K562 (cell line): ENCODE data around the gene KANK2. TPM values are rescaled to one million over a fixed set of nuclear protein-coding genes. Genes with fewer than 3 reads are reported as not detected.

ENCODE experiments used
- CTCF ChIP-seq, 3 experiments: IDR thresholded peaks in 2 of 3; conservative IDR thresholded peaks in 1 of 3; 2 replicates each; pipeline ENCODE4 v1.5.1; 2011 to 2012; ENCODE audit warnings: low read length in 3 of 3, mild to moderate bottlenecking in 3 of 3, control low read depth in 2 of 3, improper control_type of control experiment in 1 of 3, inconsistent platforms in 1 of 3, low read depth in 1 of 3, mixed read lengths in 1 of 3, moderate library complexity in 1 of 3; ENCODE audit not compliant: insufficient read depth in 2 of 3
- HMBOX1 ChIP-seq: sonication (generic); IDR thresholded peaks from 2 replicates; pipeline ENCODE4 v1.6.1; 2016
- HMGN3 ChIP-seq: IDR thresholded peaks from 2 replicates; pipeline ENCODE4 v1.6.1; 2011; ENCODE audit warnings: borderline replicate concordance, low read depth, mild to moderate bottlenecking, mixed read lengths, low read length; ENCODE audit not compliant: insufficient read length; ENCODE audit errors: extremely low read depth
- HNRNPK ChIP-seq: fragments of 200-400 bp; formaldehyde crosslinking; IDR thresholded peaks from one replicate; pipeline ENCODE4 v1.6.1; 2018; ENCODE audit warnings: mild to moderate bottlenecking, low read depth, low read length; ENCODE audit not compliant: poor library complexity, severe bottlenecking
- HNRNPL ChIP-seq: fragments of 200-400 bp; formaldehyde crosslinking; IDR thresholded peaks from 2 replicates; pipeline ENCODE4 v1.6.1; 2017; ENCODE audit warnings: low read depth, mild to moderate bottlenecking, low read length
- MEIS2 ChIP-seq: fragments of 450-650 bp; IDR thresholded peaks from 2 replicates; pipeline ENCODE4 v1.6.1; 2014; ENCODE audit warnings: mild to moderate bottlenecking; ENCODE audit not compliant: partially characterized antibody
- NFIC ChIP-seq: fragments of 450-650 bp; IDR thresholded peaks from 2 replicates; pipeline ENCODE4 v1.6.1; 2017; ENCODE audit warnings: mild to moderate bottlenecking, inconsistent platforms
- NR4A1 ChIP-seq, 2 experiments: fragments of 250-450 bp in 1 of 2; fragments of 450-650 bp in 1 of 2; sonication (Bioruptor Pico) in 1 of 2; IDR thresholded peaks; 2 replicates each; pipeline versions ENCODE4 v1.4.0 to v1.6.1; 2016 to 2020; ENCODE audit warnings: mild to moderate bottlenecking in 2 of 2, missing compliant biosample characterization in 1 of 2, missing genetic modification characterization in 1 of 2, moderate library complexity in 1 of 2
- POLR2G ChIP-seq: fragments of 200-400 bp; formaldehyde crosslinking; IDR thresholded peaks from 2 replicates; pipeline ENCODE4 v1.6.1; 2017; ENCODE audit warnings: low read depth, mild to moderate bottlenecking, antibody characterized with exemption, low read length, moderate library complexity
- REST ChIP-seq, 2 experiments: fragments of 450-650 bp; formaldehyde crosslinking in 1 of 2; IDR thresholded peaks; 2 replicates each; pipeline versions ENCODE4 v1.4.0 to v1.6.1; 2014 to 2020; ENCODE audit warnings: mild to moderate bottlenecking in 2 of 2, borderline replicate concordance in 1 of 2, low read depth in 1 of 2
- TOE1 ChIP-seq, 2 experiments: fragments of 450-650 bp in 1 of 2; sonication (generic) in 1 of 2; formaldehyde crosslinking in 1 of 2; IDR thresholded peaks; 2 replicates each; pipeline versions ENCODE4 v1.7.1 to v1.8.0; 2016 to 2022; ENCODE audit warnings: borderline replicate concordance in 2 of 2, mild to moderate bottlenecking in 2 of 2, antibody characterized with exemption in 1 of 2, inconsistent platforms in 1 of 2, low read depth in 1 of 2, missing genetic modification reagents in 1 of 2, moderate library complexity in 1 of 2
- ZEB2 ChIP-seq: fragments of 450-650 bp; IDR thresholded peaks from 2 replicates; pipeline ENCODE4 v1.6.1; 2016
- ZNF431 ChIP-seq: sonication (generic); formaldehyde crosslinking; IDR thresholded peaks from 2 replicates; pipeline ENCODE4 v1.8.0; 2022; ENCODE audit warnings: mild to moderate bottlenecking, missing genetic modification reagents
- ZNF75A ChIP-seq: fragments of 450-650 bp; formaldehyde crosslinking; IDR thresholded peaks from 2 replicates; pipeline ENCODE4 v1.4.0; 2020; ENCODE audit warnings: mild to moderate bottlenecking
- polyA plus RNA-seq, 8 experiments: library from polyadenylated mRNA; depleted of rRNA in 4 of 8; stranded (reverse) in 5 of 8; unstranded in 3 of 8; fragments of >200 nt; fragmentation: Nextera tagmentation in 2 of 8; fragmentation: Illumina TruSeq in 1 of 8; extraction: Ambion mirVana in 2 of 8; extraction: Trizol in 1 of 8; gene quantifications; 2 replicates each; pipeline versions ENCODE4 v1.2.1 to v1.2.3, GENCODE V29; 2011 to 2014; ENCODE audit warnings: inconsistent platforms in 1 of 8, missing spikeins in 1 of 8
- total RNA-seq, 7 experiments: library from RNA; depleted of rRNA in 6 of 7; stranded (reverse); fragments of >200 nt in 6 of 7; fragmentation: Illumina TruSeq in 2 of 7; extraction: Trizol in 2 of 7; gene quantifications; 2 replicates each; pipeline versions ENCODE4 v1.2.1 to v1.2.3, GENCODE V29; 2011 to 2021; ENCODE audit warnings: low replicate concordance in 1 of 7

The KANK2 gene
- total and polyA plus RNA-seq, 9 of the 15 experiments (the other 6 are each of a cell fraction or from before 2014, with no cell fraction given), result 4.4 to 47.8 (median 21.3) TPM

DNA sequence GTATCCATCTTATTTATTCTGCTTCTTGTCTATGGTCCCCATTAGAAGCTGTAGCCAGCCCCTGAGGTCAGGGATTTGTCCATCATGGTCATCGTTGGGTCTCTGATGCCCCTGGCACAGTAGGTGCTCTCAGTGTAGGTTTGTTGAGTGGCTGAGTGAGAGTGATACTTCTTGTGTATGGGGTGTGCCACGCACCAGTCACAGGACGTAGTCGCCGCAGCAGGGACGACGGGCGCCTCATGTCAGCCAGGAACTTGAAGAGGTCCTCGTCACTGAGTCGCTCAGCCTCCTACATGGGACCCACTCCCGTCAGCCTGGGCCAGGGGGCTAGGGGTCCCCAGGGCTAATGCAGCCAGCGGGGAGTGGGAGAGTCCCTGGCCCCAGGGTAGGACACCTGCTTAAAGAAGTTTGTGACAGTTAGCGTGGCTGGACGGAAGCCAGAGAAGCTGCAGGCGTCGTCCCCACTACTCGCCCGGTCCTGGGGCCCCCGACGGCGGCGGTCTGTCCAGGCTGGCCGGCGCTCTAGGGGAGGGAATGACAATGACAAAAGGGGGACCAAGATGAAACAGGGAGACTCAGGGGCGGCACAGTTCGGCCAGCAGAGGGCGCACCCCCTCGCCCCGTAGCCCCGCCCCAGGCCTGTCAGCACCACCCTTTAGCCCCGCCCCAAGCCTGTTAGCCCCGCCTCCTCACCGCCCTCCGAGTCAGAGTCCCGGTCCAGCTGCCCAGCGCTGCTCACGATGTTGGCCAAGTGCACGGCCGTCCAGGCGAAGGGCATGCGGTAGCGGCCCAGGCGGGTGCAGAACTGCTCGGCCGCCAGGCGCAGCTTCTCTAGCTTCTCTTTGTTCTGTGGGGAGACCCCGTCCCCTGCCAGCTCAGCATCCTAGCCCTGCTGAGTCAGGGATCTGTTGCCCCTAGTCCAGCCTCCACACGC lies 45.8 kb upstream of the KANK2 start (continued):
- TF ChIP-seq TOE1 (IDR thresholded peaks at IDR 0.05; ENCODE audit: borderline replicate concordance) (no peak), TOE1 (CRISPR knock-in tag; IDR thresholded peaks at IDR 0.05; ENCODE audit: borderline replicate concordance, low read depth) (no peak), POLR2G (peak; percentile 21; the same call in 1 of the 2 replicates), MEIS2 (peak; percentile 63), HNRNPL (no peak), CTCF (IDR thresholded peaks at IDR 0.05 in 2 of 3, conservative IDR thresholded peaks at IDR 0.05 in 1 of 3; ENCODE audit: insufficient read depth in 2 of 3, low read depth in 1 of 3, low read length in 3 of 3) (peak; percentile 70 to 82 (median 78)), ZEB2 (no peak), REST (IDR thresholded peaks at IDR 0.05; ENCODE audit: borderline replicate concordance) (peak; percentile 4; the same call in 1 of the 2 replicates), REST (CRISPR knock-in tag; IDR thresholded peaks at IDR 0.05; ENCODE audit: low read depth) (no peak), NFIC (peak; percentile 33; the same call in 1 of the 2 replicates), HMBOX1 (no peak), NR4A1 (CRISPR knock-in tag; IDR thresholded peaks at IDR 0.05) (no peak), NR4A1 (tag; IDR thresholded peaks at IDR 0.05) (no peak), ZNF431 (CRISPR knock-in tag) (no peak), ZNF75A (CRISPR knock-in tag) (no peak), HNRNPK (no peak), HMGN3 (peak; percentile 57)
